ENCODE results near the gene EPS15.

The EPS15 gene

DNA sequence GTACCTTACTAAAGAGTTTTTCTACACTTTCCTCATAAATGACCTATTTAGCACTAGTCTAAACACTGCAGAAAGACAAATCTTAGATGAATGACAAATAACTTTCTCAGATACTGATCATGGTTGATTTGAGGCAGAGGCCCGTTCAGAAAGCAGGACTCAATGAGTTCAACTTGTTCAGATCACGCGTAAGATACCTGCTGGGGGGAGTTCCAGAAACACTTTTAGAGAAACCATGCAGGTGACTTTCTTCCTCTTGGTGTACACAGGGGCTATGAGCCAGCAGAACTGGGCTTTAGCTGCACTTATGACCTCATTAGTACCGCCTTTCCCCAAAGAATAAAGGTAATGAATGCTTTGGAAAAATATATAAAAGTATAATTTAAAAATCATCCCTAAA is 149.9 kb downstream of the EPS15 start:
- DNase-seq: no peak

DNA sequence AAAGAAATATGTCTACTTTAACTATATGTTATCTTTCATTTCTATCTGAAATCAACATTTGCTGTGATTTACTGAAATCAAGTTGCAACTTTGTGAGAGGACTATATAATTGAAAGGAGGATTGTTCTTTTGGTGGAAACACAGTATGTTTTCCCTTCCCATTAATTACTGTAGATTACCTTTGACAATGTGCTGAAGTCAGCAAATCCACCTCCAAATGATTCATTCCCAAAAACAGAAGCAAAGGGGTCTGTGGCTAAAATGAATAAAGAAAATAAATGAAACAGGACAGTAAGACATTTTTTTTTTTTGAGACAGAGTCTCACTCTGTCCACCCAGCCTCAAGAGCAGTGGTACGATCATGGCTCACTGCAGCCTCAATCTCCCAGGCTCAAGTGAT is 153.3 kb downstream of the EPS15 start:
- no peak for DNase-seq

DNA sequence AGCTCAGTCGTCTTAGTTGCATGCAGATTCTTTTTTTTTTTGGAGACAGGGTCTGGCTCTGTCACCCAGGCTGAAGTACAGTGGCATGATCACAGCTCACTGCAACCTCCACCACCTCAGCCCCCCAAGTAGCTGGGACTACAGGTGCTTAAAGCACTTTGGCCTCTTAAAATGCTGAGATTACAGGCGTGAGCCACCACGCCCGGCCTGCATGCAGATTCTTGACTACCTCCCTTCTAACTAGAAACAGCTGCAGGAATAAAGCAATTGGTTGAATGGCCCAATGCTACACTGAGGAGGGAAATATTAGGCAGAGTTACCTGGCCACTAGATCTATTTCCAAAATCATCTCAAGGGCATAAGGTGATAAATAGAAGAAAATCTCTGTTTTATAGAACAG is 159.2 kb downstream of the EPS15 start:
- no peak for DNase-seq

DNA sequence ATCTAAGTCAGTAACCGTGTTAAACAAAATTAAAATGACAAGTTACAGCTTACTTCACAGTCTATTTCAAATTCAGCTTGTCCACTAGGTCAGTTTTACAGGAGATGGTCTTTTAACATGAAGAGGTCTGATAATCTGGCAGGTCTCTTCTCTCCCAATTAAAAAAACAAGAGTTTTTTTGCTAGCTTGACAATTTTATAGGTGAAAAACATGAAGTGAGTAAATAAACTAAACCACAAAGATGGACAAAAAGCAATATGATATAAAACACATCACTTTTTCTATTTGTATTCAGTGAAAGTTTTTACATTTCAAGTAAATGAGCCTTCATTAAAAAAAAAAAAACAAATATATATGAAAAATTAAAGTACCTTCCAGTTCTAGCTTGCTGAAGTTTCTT is 163.7 kb downstream of the EPS15 start:
- DNase-seq: no peak

DNA sequence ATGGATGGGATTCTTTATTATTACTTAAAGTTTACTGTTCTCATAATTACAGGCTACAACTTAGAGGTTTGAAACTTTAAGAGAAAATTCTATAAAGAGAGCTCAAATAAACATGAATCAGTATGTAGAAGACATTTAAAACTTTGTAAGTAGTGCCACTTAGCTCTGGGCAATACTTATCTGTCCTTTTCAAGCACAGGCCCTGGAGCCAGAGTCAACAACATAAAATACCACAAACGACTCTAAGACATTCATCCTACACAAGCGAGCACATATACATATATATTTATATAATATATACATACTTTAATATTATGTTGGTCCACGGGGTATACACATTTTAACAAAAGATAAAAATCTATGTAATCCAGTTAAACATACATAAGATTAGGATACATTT is 164.7 kb downstream of the EPS15 start:
- no peak for DNase-seq

DNA sequence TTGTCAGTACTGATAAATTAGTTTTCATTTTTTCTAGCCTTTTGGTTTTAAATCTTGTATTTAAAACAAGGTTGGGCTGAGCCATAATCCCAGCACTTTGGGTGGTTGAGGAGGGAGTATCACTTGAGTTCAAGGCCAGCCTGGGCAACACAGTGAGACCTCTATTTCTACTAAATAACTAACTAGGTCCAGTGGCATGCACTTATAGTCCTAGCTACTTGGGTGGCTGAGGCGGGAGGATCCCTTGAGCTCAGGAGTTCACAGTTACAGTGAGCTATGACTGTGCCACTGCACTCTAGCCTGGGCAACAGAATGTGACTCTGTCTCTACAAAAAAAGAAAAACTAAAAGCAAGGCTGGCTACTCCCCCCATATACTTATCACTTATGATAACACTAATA is 167.2 kb downstream of the EPS15 start:
- DNase-seq: no peak

DNA sequence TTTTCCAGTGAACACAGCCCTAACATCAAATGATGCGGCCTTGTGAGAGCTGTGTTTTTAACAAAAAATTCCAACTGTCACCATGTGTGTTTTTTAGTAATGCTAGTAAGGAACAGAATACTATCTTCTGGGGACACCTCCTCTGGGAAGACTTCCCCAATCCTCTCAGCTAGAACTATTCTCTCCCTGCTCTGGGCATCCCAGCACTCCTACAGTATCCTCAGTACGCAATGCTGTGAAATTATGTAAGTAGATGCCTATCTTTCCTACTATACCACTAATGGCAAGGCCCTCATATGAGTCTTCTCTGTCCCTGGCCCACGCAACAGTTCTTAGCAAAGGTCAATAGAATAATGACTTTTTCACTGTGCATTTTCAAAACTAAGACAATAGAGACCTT is 169.2 kb downstream of the EPS15 start:
- no peak for DNase-seq

DNA sequence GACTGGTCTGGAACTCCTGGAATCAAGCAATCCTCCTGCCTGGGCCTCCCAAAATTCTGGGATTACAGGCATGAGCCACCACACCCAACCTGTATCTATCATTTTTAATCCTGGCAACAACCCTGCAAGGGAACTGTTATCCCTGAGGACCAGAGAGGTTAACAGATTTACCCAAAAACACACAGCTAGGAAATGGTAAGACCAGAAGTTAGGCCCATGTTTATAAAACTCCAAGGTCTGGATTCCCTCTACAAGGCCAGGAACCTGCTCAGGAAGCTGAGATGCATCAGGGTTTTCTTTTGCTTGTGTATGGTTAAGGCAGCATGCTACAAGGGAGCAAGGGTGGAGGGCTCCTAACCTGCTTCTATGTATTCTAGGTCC is 170.9 kb downstream of the EPS15 start:
- no peak for DNase-seq

DNA sequence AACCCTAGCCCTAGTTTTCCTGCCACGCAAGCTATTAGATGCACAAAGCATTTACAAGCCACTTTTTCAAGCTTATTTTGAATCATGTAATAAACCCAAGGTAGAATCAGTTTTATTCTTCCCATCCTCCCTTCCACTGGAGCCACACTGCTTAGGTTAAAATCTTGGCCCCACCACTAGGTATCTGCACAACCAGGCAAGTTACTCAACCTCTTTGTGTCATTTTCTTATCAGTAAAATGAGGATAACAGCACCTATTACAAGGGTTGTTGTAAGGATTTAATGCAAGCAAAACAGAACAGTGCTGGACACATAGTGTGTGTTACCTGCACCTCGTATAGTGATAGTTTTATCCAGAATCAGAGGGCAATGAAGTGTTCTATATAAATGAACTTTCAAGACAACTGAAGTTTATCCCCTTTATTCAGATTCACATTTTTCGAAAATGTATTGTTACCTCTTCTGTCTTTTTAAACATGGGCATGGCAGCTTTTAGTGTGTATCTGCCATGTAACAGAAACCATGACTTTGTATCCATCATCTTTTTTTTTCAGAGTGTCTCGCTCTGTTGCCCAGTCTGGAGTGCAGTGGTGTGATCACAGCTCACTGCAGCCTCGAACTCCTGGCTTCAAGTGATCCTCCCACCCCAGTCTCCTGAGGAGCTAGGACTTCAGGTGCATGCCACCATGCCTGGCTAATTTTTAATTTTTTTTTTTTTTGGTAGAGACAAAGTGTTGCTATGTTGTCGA is 171.5 kb downstream of the EPS15 start:
- no peak for DNase-seq

DNA sequence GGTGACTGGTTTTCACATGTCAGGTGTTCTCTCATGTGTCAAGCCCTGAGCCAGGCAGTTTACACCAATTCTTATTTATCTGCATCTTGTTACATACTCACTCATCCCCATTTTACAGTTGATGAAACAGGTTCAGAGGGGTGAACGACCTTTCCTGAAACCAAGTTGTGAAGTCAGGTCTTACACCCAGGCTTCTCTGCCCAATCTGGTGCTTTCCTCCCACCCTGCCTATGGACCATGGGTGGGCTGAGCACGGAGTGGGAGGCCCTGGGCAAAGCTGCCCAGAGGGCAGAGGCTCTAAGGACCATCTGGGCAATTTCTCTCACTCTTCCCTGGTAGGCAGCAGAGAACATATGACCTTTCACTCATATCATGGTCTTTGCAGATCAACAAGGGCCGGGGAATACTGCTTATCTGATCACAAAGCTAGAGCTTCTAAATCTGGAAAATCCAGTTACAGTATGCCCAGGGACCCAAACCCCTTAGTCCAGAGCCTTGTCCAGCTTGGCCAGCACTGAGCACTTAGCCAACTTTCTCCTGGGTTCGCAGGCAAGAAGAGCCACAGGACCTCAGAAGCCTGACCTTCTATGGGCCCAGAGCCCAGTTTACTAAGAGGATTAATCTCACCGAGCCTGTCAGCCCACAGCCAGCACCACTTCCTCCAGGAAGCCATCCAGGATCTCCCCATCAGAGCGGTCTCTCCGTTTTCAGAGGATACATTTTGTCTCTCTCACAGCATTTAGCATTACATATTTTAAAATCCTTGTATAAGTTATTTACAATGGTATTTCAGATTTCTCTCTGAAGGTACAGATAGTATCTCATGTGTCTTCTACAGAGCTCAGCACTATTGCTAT is 172.8 kb downstream of the EPS15 start:
- DNase-seq: no peak

DNA sequence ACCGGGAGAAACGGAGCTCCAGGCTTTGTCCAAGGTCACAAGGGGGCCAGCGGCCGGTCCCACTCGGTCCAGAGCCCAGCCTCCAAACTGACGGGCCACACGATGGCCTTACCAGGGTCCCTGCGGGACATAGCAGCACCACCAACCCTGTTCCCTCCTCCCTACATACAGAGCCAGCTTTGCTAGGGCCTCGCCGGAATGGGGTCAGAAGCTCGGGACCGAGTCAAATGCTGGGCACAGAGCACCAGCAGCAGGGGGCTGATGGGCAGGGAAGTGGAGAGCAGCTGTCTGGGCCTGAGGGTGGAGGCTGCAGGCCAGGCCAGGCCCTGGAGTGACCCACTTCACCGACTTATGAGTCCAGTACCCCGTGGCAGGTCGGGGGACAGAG is 173.8 kb downstream of the EPS15 start:
- DNase-seq: no peak

DNA sequence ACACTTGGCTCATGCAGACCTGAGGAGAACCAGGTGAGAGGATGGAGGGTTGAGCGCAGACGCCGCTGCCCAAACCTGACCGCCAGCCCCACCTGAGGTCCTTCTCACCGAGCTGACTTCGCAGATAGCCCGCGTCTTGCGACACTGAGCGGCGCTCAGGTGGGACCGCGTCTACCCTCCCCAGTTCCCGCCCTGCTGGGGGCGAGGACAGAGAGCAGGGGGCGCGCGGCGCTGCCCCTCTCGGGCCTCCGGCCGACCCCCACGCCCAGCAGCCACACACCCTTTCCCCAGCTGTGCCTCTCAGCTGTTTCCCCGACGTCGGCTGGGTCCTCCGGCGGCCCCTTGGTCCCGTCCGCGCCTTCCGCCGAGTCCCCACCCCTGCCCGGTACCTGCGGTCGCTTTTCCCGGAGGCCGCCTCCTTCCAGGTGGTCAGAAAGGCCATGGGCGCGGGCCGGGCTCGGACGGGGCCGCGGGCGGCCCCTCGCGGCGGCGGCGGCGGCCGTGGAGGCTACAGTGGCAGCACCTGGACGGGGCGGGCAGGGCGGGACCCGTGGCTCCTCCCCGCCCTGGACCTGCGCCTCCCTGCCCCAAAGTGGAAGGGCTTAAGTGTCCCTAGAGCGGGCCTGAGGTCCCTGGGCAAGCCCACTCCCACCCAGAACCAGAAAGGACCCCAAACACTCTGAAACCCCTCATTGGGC is 174.3 kb downstream of the EPS15 start:
- DNase-seq: no peak

DNA sequence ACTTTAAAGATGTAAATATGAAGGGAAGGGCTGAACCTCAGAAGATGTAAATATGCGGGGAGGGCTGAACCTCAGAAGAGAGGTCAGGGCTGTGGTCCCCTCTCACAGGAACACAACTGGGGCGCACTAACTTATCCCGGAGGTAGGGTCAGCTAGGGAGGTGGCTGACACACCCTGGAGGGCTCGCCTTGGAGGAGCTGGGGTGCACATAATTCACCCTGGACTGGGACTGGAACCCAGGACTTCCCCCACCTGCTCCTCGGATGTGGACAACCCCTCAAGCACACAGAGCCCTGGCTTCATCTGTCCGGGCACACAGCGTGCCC is 174.8 kb downstream of the EPS15 start:
- DNase-seq: no peak

DNA sequence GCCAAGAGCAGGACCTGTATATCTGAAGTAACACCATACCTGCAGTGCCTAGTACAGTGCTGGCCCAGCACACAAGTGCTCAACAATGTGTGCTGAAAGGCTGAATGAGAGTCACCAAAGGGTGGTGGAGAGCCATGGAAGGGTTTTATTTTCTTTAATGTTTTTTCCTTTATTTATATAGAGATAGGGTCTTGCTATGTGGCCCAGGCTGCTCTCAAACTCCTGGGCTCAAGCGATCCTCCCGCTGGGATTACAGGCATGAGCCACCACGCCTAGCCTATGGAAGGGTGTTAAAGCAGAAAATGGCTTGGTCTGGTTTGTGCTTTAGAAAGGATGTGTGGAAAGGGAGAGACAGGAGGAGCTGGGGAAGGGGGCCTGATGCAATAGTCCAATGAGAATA is 175.4 kb downstream of the EPS15 start:
- DNase-seq: no peak

DNA sequence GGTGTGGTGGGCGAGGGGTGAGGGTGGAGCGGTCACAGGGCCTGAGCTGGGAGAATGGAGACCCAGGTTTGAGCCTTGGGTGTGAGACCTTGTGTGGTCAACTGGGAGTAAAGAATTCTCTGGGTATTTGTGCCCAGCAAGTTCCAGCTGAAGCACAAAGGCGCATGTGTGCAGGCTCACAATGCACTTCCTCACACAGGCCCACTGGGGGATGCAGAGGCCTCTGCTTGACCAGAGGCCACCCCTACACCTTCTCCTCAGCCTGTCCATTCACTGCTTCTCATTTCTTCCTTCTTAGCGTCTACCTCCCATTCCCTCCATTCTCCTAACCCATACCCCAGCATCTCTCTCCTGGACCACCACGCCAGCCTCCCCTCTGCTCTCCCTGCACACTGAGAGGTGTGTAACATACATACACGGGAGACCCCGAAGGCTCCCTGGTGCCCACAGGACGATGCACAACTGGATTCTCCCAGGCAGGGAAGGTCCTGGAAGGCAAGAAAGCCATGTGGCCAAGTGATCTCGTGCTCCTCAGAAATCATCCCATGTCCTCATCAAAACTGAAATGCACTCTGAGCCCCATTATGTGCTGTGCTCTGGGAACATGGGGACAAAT is 176.4 kb downstream of the EPS15 start:
- DNase-seq: no peak

DNA sequence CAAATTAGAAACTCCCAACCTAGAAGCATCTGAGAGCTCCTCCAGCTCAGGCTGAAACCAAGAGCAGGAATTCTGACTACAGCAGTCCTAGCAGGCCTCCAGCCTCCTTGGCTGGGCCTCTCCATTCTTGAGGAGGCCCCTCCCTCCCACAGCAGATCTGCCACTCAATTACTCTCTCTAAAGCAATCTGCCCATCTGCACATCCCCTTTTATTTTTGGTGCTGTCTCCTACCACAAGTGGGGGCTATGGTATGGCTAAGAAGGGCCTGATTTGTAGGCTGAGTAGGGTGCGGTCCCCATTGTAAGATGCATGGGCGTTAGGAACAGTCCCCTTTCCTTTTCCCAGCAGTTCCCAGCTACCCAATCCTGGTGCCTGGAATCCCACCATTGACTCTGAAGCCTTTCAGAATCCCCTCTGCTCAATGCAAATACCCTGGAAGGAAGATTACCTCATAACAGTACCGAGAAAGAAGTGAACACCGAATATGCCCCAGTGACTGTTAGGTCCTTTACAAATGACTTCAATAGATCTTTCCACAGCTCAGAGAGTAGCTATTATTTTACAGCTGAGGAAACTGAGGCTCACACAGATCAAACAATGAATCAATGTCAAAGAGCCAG is 177.1 kb downstream of the EPS15 start:
- peak; percentile 16 for DNase-seq

DNA sequence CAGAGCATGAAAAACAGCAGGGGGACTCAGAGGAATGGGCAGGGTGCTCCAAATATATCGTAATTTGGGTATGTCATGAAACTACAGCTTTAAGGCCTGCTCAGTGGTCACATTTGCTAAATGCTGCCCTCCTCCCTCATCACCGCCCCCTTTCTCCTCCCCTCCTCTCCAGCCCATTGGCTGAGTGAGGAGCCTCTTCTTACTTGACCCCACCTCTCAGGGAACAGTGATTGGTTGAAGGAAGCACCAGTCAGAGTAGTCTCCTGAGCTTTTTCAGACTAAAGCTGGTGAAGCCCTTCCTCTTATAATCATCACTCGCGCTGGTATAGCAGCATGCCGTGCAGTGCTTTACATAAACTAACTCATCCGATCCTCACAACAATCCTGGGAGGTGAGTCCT is 178.7 kb downstream of the EPS15 start:
- no peak for DNase-seq

DNA sequence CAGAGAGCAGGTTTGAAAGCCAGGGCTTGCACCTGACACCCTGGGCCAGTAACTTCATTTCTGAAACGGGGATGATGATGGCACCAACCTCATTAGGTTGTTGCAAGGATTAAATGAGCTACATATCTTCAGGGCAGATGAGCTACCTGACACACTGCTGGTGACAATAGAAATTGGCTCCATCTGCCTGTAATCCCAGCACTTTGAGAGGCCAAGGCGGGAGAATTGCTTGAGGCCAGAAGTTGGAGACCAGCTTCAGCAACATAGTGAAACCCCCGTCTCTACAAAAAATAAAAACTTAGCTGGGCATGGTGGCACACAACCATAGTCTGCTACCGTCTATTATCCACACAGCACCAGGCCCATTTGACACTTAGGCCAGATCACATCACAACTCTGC is 182.4 kb downstream of the EPS15 start:
- no peak for DNase-seq

DNA sequence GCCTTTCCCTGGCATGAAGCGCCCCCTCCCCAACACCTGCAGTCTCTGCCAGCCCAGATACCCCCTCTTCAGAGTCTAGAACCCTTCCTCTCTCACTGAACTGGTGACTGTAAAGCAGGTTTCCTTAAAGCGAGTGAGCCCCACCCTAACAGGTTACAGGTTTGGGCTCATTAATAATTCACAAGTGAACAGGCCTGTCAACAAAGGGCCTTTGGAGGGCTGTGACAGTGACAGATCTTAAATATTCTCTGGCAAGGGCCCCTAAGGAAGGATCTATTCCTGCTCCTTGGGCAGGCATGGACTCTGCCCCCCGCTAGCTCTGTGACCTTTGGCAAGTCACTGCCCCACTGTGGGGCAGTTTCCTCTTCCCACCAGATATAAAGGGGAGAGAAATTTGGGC is 183.1 kb downstream of the EPS15 start:
- DNase-seq: no peak

DNA sequence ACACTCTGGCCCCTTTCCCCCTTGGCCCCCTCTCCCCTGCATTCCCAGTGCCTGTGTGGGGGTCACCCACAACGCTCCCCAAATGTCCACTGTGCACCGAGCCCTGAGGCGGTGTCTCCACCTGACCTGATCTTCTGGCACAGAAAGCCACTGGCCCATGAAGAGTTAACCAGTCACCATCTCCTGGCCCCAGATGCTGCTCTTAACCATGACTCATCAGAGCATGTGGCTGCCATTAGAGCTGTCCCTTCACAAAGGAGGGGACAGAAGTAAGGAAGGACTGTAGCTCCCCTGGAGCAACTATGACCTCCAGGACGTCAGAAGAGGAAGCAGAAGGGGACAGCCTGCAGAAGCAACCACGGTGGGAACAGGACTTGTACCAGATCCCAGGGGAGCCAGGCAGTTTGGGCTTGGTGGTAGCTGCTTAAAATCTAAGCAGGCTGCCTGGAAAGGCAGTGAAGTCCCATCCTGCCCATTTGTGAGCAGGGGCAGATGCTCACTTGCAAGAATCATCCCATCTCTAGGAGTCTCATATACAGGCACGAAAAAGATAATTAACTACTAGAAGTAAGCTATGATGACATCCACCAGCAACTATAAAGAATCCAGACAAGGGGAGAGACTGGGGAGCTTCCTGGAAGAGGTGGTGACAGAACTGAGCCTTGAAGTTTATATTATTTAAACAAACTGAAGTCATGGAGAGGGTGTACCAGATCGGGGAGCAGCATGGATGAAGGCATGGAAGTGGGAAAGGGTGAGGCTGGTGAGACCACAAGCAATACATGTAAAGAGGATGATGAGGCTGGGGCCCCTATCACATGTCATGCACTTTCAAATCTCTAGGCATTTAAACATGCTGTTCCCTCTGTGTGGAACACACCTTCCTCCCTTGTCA is 187.6 kb downstream of the EPS15 start:
- no peak for DNase-seq

DNA sequence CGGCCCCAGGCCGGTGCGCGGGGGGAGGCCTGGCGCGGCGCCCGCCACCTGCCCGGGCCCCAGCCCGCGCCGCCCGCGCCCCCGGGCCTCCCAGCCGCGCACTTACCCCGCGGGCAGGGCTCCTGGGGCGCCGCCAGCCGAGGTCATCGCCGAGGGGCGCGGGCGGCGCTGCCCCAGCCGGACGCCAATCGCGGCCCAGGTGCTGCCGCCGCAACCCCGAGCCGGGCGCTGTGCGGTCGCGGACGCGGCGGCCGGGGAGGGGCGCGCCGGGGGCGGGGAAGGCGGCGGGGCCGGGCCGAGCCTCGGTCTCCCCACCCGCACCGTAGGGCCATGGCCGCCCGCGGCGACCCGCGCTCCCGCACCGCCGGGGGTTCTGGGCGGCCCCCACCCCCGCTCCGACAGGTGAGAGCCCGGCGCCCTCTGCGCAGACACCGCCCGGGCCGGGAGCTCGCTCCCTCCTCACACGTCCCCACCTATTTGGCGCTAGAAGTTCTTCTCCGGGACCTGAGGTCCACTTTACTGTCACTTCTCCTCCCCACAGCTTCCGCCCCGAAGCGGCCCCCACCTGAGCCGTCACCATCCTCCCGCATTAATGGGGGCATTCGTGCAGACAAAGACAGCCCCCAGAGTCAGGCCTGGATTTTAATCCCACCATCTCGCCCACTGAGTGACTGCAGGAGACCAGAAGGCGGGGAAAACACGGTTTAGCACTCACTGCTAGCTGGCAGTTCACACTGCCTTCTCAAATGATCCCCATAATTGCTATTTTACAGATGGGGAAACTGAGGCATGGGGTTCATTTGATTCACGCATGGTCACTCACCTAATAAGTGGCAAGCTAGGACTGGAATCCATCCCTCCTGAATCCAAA is 188.5 kb downstream of the EPS15 start, which contains the start of gene TTC39A:
TTC39A (minus strand) TSS at position 232 of the 871 bp plus-strand sequence; CDS start at position 147, 85 bp downstream.
- DNase-seq: no peak

Data from activated CD4-positive, alpha-beta T cell treated with anti-CD3 and anti-CD28 coated beads, Interleukin-2, Interleukin-6, amounts not matched to agents 100 ng/mL and 50 ng/mL, durations not matched to agents 16 hours and 8 hours (primary cell).